ES-I3 (cell line): ENCODE measurements around the gene ERN1.
A peak's percentile ranks its signal among the peaks of the same experiment; 100 is the strongest.
"Not testable (repeated sequence)": the region's sequence is repeated elsewhere in the genome, so short reads cannot be mapped to it uniquely, and the experiment has no call there.

Experiments
- H3K36me3 ChIP-seq: 2 replicates; pipeline ENCODE4 v1.6.1; 2013; ENCODE audit warnings: mild to moderate bottlenecking, low read length, control low read depth, moderate library complexity; ENCODE audit not compliant: insufficient read depth
- H3K4me1 ChIP-seq: 2 replicates; pipeline ENCODE4 v1.6.1; 2013; ENCODE audit warnings: mild to moderate bottlenecking, control low read depth, low read length; ENCODE audit not compliant: insufficient read depth
- H3K9ac ChIP-seq: 2 replicates; pipeline ENCODE4 v1.6.1; 2013; ENCODE audit warnings: low read depth, mild to moderate bottlenecking, low read length, moderate library complexity
- H3K9me3 ChIP-seq: 2 replicates; pipeline ENCODE4 v1.6.1; 2013; ENCODE audit warnings: mild to moderate bottlenecking, low read length, moderate library complexity; ENCODE audit not compliant: control insufficient read depth, insufficient read depth

Gene ERN1

DNA sequence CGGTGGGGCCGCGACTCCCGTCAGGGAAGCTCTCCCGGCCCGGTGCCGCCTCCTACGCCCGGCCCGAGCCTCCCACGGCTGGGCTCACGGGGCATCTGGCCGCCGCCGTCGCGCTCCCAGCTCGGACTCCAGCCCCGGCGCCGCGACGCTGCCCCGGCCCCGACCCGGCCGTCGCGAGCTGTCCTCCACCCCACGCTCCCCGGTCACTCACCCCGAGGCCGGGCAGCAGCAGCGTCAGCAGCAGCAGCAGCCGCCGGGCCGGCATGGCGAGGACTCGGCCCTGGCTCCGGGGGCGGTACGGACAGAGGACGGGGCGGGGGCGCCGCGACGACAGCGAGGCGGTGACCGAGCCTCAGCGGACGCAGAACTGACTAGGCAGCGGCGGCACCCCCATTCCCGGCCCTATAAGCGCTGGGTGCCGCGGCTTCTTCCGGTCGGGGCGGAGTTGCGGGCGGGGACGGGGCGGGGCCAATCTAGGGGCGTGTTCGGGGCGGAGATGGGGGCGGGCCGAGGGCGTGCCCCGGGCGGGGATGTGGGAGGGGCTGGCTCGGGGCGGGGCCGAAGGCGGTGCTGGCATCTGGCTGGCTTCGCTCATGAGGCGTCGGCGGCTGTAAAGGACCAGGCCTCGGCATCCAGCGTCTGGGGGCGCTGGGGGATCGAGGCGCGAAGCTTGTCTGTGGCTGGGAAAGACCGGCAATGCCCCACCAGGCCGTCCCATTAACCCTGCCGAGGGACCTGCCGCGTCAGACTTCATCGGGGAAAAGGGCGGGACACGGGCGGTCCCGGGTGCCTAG, at the start of gene ERN1:
TSS of gene ERN1 (minus strand) at position 380 of the 794 bp plus-strand sequence. CDS start at position 265, 115 bp downstream.
- H3K9ac ChIP-seq: peak within 1 kb of the TSS; percentile 66
- peaks cover 11% of the 10 kb centered on the region; the same call in 1 of the 2 replicates for H3K4me1 ChIP-seq
- no peaks in the 10 kb centered on the region for H3K36me3 ChIP-seq
- H3K9me3 ChIP-seq: no peaks in the 10 kb centered on the region

DNA sequence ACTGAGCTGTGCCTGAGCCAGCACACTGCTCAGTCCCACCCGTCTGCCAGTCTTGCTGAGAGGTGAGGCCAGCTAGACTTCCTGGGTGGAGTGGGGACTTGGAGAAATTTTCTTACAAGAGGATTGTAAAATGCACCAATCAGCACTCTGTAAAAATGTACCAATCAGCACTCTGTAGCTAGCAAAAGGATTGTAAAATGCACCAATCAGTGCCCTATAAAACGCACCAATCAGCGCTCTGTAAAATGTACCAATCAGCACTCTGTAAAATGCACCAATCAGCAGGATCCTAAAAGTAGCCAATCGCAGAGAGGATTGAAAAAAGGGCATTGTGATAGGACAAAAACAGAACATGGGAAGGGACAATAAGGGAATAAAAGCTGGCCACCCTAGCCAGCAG, 49.1 kb upstream of the ERN1 start:
- not testable (repeated sequence) for H3K36me3 ChIP-seq

DNA sequence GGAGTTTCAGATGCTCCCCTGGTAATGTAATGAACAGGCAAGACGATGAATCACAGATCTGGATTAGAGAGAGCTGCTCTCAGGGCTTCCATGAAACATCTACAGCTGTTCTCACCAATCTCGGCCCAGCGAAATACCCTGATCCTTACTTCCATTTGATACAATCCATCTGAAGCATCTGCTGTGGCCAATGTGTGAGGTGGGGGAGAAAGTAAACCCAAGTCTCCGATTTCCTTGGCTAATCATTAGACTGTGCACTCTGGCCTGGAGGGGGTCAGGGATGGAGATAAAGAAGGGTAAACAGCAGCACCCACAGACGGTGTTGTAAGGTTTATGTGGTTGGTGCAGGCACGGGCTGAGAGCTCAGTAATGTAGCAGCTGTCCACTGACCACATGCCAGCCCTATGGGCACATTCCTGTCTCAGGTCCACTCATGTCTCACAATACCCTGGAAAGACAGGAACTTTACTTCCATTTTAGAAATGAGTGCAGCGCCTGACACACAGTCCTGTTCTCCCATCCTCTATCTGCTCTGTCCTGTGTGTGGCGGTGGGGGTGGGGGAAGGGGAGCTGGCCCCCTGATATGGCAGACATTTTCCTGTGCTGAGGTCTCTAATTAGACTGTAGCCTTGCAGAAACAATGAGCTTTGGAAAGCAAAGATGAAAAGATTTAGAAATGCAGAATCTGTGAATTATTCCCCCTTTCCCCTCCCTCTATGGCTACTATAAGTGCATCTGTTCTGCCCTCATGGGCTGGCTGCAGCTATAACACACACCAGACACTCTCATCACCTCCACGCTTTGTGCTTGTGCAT, 48.3 kb upstream of the ERN1 start:
- no peaks in the 10 kb centered on the region for H3K36me3 ChIP-seq
- H3K9me3 ChIP-seq: no peaks in the 10 kb centered on the region
- H3K9ac ChIP-seq: no peak overlapping the region
- H3K4me1 ChIP-seq: no peaks in the 10 kb centered on the region

More for the DNA sequence above, 49.1 kb upstream of the ERN1 start:
- not testable (repeated sequence) for H3K4me1 ChIP-seq, H3K9me3 ChIP-seq, H3K9ac ChIP-seq

DNA sequence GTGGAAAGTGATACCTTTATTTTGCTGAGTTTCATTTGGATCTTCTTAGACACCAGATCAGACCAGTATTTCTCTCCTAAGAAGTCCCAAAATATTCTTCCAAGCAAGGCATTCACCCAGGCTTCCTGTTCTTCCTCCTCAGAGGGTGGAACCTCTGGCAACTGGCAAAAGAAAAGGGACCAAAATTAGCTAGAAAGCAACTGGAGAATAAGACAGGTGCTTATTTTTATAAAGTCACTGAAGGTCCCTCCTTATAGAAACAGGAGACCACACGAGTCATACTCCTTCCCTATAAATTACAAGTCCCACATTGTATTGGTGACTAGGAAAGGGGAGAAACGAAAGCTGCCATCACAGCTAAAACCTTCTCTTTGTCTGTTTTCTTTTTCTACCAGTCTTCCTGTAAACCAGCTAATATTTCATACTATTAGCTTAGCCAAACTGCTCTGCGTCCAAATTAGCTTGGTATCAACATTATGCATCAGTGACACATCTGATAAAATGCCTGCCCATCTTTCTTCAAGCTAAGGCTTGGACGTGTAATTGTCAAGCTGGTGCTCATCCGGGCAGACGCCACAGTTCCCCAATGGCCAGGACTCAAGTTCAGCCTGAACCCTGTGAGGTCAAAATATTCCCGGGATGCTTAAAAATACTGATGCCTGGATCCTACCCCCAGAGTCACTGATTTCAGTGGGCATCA, 47.5 kb upstream of the ERN1 start:
- H3K9me3 ChIP-seq: no peaks in the 10 kb centered on the region
- no peaks in the 10 kb centered on the region for H3K36me3 ChIP-seq
- H3K4me1 ChIP-seq: no peaks in the 10 kb centered on the region
- no peak overlapping the region for H3K9ac ChIP-seq

DNA sequence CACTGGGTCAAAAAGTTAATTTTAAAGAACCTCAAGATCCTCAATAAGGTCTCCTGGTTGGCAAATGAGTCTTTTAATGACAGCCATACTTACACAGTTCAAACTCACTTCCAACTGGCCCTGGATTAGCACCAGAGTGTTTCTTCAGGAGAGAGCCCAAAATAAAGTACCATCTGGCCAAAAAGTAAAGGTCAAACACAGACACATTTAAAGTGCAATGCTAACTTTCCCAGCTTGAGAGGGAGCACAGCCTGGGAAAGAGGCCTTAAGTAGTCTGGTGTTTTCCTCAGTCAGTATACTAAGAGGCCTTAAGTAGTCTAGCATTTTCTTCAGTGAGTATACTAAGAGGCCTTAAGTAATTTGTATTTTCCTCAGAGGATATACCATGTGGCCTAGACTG, 46.6 kb upstream of the ERN1 start:
- no peaks in the 10 kb centered on the region for H3K9me3 ChIP-seq
- no peaks in the 10 kb centered on the region for H3K4me1 ChIP-seq
- H3K9ac ChIP-seq: no peak overlapping the region
- H3K36me3 ChIP-seq: no peaks in the 10 kb centered on the region

DNA sequence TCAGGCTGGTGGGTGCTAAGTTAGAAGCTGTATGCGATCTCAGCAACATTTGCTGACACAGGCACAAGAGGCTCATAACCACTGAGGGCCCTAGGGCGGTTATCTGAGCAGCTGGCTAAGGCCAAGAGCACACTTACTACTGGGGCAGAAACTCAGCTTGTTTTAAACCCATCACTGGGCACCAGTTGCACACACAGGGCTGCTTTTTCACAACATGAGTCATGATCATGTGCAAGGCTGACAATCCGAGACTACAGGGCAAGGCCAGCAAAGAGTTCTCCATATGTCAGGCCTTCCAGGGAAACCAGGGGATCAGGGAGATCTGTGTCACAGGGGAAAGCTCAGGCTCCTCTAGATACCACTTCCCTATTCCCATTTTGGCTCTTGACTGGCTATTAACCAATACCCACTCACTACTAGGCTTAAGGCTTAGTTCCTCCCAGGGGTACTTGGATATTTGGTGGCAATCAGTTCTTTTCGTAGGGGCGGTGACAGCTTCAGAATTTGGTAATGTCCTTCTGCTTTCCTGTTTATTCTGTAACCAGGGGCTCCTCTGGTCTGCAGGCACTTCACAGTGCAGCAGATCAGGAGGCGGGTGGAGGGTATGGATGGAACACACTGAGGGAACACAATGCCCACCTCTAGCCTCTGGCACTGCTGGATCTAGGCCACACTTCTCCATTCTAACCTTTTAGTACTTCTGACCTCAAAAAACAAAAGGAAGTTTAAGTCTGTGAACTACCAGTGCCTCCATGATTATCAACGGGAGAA, 44.9 kb upstream of the ERN1 start:
- Histone ChIP-seq H3K4me1 (no peaks in the 10 kb centered on the region), H3K9ac (no peak overlapping the region)

DNA sequence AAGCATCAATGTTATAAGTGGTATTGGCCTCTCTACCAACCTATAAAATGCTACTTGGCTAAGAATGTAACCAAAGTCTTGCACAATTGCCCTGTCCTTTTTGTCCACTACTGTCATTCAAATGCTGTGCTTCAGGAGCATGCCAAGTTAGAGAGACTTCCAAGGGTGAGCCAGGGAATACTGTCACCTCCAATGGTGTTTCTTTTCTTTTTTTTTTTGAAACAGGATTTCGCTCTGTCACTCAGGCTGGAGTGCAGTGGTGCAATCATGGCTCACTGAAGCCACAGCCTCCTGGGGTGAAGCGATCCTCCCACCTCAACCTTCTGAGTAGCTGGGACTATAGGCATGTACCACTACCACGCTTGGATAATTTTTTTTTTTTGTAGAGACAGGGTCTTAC, 43.7 kb upstream of the ERN1 start:
- no peak overlapping the region for H3K9ac ChIP-seq
- no peaks in the 10 kb centered on the region for H3K4me1 ChIP-seq
- H3K9me3 ChIP-seq: no peaks in the 10 kb centered on the region
- H3K36me3 ChIP-seq: peaks cover 4% of the 10 kb centered on the region; the same call in 1 of the 2 replicates

More for the DNA sequence above, 44.9 kb upstream of the ERN1 start:
- Histone ChIP-seq H3K36me3 (peaks cover 4% of the 10 kb centered on the region; the same call in 1 of the 2 replicates), H3K9me3 (no peaks in the 10 kb centered on the region)

DNA sequence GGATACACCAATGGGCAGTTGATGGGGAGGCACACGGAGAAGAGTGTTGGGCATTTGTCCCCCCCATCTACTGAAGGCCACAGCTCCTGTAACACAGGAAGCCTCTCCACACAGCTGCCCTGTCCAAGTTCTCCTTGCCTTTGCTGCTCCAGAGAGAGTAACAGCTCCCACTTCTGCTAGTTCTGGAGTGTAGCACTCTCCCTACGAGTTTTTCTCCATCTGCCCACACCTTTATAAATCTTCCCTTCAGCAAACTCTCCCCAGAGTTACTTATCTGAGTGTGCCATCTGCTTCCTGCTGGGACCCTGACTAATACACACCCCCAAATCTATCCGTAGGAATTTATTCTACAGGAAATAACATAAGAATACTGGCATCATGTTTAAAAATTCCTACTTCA, 42.6 kb upstream of the ERN1 start:
- no peak overlapping the region for H3K9ac ChIP-seq
- H3K36me3 ChIP-seq: peaks cover 4% of the 10 kb centered on the region; the same call in 1 of the 2 replicates
- no peaks in the 10 kb centered on the region for H3K9me3 ChIP-seq
- H3K4me1 ChIP-seq: no peaks in the 10 kb centered on the region

DNA sequence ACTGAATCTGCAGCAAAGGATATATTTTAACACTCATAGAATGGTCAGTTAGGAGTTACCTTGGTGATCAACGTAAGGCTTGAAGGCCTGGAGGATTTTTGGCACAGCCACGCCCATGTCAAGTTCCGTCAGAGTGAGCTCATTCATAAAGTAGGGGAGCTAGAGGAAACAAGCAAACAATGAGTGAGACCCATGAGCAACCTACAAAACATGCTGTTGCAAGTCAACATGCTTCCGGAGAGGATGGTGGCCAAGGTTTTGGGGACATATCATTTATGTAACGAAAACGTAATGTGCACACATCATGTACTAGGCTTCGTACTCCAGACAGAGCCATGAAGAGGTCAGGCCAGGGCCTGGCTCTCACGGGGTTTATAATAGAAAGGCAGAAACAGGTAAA, 41.1 kb upstream of the ERN1 start:
- peaks cover 4% of the 10 kb centered on the region; the same call in 1 of the 2 replicates for H3K36me3 ChIP-seq
- no peak overlapping the region for H3K9ac ChIP-seq
- no peaks in the 10 kb centered on the region for H3K9me3 ChIP-seq
- no peaks in the 10 kb centered on the region for H3K4me1 ChIP-seq

DNA sequence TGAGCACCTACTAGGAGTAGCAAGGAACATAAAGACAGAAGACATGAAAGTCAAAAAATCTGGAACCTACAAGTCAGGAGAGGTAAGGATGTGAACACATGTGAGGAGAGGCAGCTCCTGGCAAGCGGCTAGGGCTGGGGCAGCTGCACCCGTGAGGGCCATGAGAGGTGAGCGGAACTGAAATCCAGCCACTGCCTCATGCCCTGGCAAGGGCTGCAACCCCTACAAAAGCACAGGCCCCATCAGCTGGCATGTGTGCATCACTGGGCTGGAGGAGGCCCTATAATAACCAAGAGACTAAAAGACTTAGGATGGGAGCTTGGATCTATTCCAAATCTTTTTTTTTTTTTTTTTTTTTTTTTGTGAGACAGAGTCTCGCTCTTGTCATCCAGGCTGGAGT, 40.3 kb upstream of the ERN1 start:
- Histone ChIP-seq H3K36me3 (peaks cover 4% of the 10 kb centered on the region; the same call in 1 of the 2 replicates), H3K9me3 (no peaks in the 10 kb centered on the region), H3K9ac (no peak overlapping the region), H3K4me1 (no peaks in the 10 kb centered on the region)

DNA sequence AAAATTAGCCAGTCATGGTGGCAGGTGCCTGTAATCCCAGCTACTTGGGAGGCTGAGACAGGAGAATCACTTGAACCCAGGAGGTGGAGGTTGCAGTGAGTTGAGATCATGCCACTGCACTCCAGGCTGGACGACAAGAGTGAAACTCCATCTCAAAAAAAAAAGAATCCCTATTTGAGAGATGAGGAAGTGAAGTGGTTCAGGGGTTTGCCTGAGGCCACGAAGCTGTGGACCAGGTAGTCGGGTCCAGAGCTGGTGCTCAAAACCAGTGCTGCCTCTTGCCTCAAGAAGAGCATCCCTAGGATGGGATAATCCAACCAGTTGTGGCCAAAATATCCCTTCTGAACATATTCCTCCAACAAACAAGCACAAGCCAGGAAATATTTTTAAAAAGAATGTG, 37.7 kb upstream of the ERN1 start:
- not testable (repeated sequence) for H3K9me3 ChIP-seq, H3K9ac ChIP-seq, H3K36me3 ChIP-seq, H3K4me1 ChIP-seq

DNA sequence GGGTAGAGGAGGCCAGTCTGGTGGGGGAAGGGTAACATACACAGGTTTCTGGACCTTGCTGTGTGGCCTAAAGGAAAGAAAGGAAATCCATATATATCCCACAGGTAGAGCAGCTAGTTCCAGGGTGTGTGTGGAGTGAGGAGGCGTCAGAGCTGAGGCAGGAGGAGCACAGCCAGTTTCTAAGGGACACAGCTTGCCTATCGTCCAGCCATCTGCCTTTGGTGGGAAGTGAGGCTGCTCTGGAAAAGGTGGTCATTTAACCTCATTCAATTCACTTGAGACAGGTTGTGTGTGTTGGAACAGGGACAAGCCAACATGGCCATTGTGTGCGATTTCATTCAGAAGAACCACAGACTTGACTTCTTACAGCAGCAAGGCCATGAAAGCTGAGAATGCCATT, 36.9 kb upstream of the ERN1 start:
- H3K36me3 ChIP-seq: peaks cover 4% of the 10 kb centered on the region; the same call in 1 of the 2 replicates
- H3K9me3 ChIP-seq: no peaks in the 10 kb centered on the region
- no peak overlapping the region for H3K9ac ChIP-seq
- H3K4me1 ChIP-seq: no peaks in the 10 kb centered on the region

DNA sequence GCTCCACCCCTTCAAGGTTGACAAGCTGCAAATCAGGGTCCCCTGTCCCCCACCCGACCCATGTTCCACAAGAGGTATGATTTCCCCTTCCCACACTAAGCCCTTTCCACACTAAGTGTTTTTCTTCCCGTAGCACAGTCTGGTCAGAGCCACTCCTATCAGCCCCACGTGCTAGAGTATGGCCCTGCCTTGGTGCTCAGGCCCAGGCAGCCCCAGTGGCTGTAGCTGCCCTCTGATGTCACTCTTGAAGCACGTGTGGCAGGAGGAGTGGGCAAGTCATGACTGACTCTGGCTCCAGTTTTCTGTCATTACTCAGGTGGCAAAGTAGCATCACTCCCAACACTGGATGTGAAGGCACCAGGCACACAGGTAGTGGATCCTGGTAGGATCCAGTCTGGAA, 35.4 kb upstream of the ERN1 start:
- Histone ChIP-seq H3K36me3 (no peaks in the 10 kb centered on the region), H3K9me3 (no peaks in the 10 kb centered on the region), H3K9ac (no peak overlapping the region), H3K4me1 (no peaks in the 10 kb centered on the region)
